HEK293 (cell line): ENCODE data around the gene COL5A1.
A peak's percentile ranks its signal among the peaks of the same experiment; 100 is the strongest.

Experiments
- CTCF ChIA-PET: fragments of 350-600 bp; formaldehyde crosslinking; extraction: SDS; loops from one replicate; lab custom pipeline; 2021; ENCODE audit warnings: antibody characterized with exemption; lab: Yijun Ruan, JAX
- POLR2A ChIA-PET: fragments of 300-600 bp; formaldehyde crosslinking; extraction: SDS; loops from one replicate; lab custom pipeline; 2020; ENCODE audit warnings: antibody characterized with exemption, inconsistent platforms; lab: Yijun Ruan, JAX
- H3K27ac ChIP-seq: fragments of 200-500 bp; sonication (Bioruptor generic); 2 replicates; pipeline ENCODE4 v1.5.1; 2014; ENCODE audit warnings: low read depth, low read length, control low read depth, inconsistent platforms; ENCODE audit errors: extremely low read depth
- H3K36me3 ChIP-seq, 2 experiments: fragments of 200-500 bp in 1 of 2; sonication (Bioruptor generic) in 1 of 2; 1 replicate in 1 of 2; 2 replicates in 1 of 2; pipeline ENCODE4 v1.5.1; 2014 to 2017; ENCODE audit warnings: inconsistent platforms in 2 of 2, low read length in 2 of 2; ENCODE audit not compliant: control insufficient read depth in 2 of 2, insufficient read depth in 1 of 2
- H3K4me1 ChIP-seq: fragments of 200-500 bp; sonication (Bioruptor generic); 2 replicates; pipeline ENCODE4 v1.5.1; 2014; ENCODE audit warnings: mild to moderate bottlenecking, low read length, inconsistent platforms; ENCODE audit not compliant: control insufficient read depth, insufficient read depth
- H3K4me3 ChIP-seq: 2 replicates; pipeline ENCODE4 v1.5.1; 2011; ENCODE audit warnings: low read depth, mild to moderate bottlenecking, control low read depth, low read length, moderate library complexity
- H3K9me3 ChIP-seq: fragments of 200-500 bp; sonication (Bioruptor generic); 2 replicates; pipeline ENCODE4 v1.5.1; 2014; ENCODE audit warnings: low read depth, low read length, inconsistent platforms; ENCODE audit not compliant: control insufficient read depth, insufficient read depth
- FEZF1 ChIP-seq: fragments of 450-650 bp; formaldehyde crosslinking; IDR thresholded peaks from 2 replicates; pipeline ENCODE4 v1.5.1; 2016; ENCODE audit warnings: missing biosample characterization, missing genetic modification characterization
- IKZF3 ChIP-seq: fragments of 450-650 bp; IDR thresholded peaks from 2 replicates; pipeline ENCODE4 v1.5.0; 2018; ENCODE audit warnings: missing biosample characterization, mild to moderate bottlenecking, missing genetic modification characterization, moderate library complexity
- KLF16 ChIP-seq: fragments of 450-650 bp; formaldehyde crosslinking; IDR thresholded peaks from 2 replicates; pipeline ENCODE4 v1.5.1; 2017; ENCODE audit warnings: missing biosample characterization, missing genetic modification characterization
- ZIC2 ChIP-seq: fragments of 450-650 bp; formaldehyde crosslinking; IDR thresholded peaks from 2 replicates; pipeline ENCODE4 v1.5.1; 2016; ENCODE audit warnings: missing biosample characterization, missing genetic modification characterization
- ZNF10 ChIP-seq: fragments of 450-650 bp; formaldehyde crosslinking; IDR thresholded peaks from 2 replicates; pipeline ENCODE4 v1.5.1; 2017; ENCODE audit warnings: missing biosample characterization, missing genetic modification characterization
- ZNF132 ChIP-seq: fragments of 450-650 bp; formaldehyde crosslinking; IDR thresholded peaks from 2 replicates; pipeline ENCODE4 v1.5.1; 2017; ENCODE audit warnings: missing biosample characterization, missing genetic modification characterization, borderline replicate concordance
- ZNF138 ChIP-seq: fragments of 450-650 bp; formaldehyde crosslinking; IDR thresholded peaks from 2 replicates; pipeline ENCODE4 v1.5.1; 2016; ENCODE audit warnings: missing biosample characterization, missing genetic modification characterization, borderline replicate concordance
- ZNF169 ChIP-seq: fragments of 450-650 bp; formaldehyde crosslinking; IDR thresholded peaks from 2 replicates; pipeline ENCODE4 v1.5.1; 2016; ENCODE audit warnings: missing biosample characterization, missing genetic modification characterization
- ZNF324 ChIP-seq: fragments of 450-650 bp; formaldehyde crosslinking; IDR thresholded peaks from 2 replicates; pipeline ENCODE4 v1.5.1; 2016; ENCODE audit warnings: missing biosample characterization, missing genetic modification characterization
- ZNF350 ChIP-seq: fragments of 450-650 bp; formaldehyde crosslinking; IDR thresholded peaks from 2 replicates; pipeline ENCODE4 v1.5.0; 2017; ENCODE audit warnings: missing biosample characterization, mild to moderate bottlenecking, missing genetic modification characterization
- ZNF391 ChIP-seq: fragments of 450-650 bp; formaldehyde crosslinking; IDR thresholded peaks from 2 replicates; pipeline ENCODE4 v1.5.1; 2016; ENCODE audit warnings: low read depth, missing biosample characterization, missing genetic modification characterization, borderline replicate concordance
- ZNF404 ChIP-seq: fragments of 450-650 bp; formaldehyde crosslinking; IDR thresholded peaks from 2 replicates; pipeline ENCODE4 v1.5.1; 2017; ENCODE audit warnings: missing biosample characterization, missing genetic modification characterization
- ZNF560 ChIP-seq: fragments of 450-650 bp; formaldehyde crosslinking; IDR thresholded peaks from 2 replicates; pipeline ENCODE4 v1.5.1; 2017; ENCODE audit warnings: missing biosample characterization, missing genetic modification characterization, borderline replicate concordance
- ZNF600 ChIP-seq: fragments of 450-650 bp; formaldehyde crosslinking; IDR thresholded peaks from 2 replicates; pipeline ENCODE4 v1.5.1; 2016; ENCODE audit warnings: missing biosample characterization, missing genetic modification characterization
- ZNF785 ChIP-seq: fragments of 450-650 bp; formaldehyde crosslinking; IDR thresholded peaks from 2 replicates; pipeline ENCODE4 v1.5.1; 2016; ENCODE audit warnings: missing biosample characterization, missing genetic modification characterization
- ZNF792 ChIP-seq: fragments of 450-650 bp; formaldehyde crosslinking; IDR thresholded peaks from 2 replicates; pipeline ENCODE4 v1.5.1; 2016; ENCODE audit warnings: missing biosample characterization, missing genetic modification characterization
- TF ChIP-seq, protein P1 (sequence below): fragments of 450-650 bp; formaldehyde crosslinking; IDR thresholded peaks from 2 replicates; pipeline ENCODE4 v1.5.1; 2016; ENCODE audit warnings: missing biosample characterization, missing genetic modification characterization

COL5A1 gene

GRCh38 chr9:134836406-134836970 is 194.9 kb downstream of the COL5A1 start:
- no peak overlapping the region for H3K4me3 ChIP-seq
- TF ChIP-seq ZNF350 (tag by site-specific recombination): no peak
- no peak for TF ChIP-seq ZNF600 (tag by site-specific recombination)
- no peak for TF ChIP-seq ZNF132 (tag by site-specific recombination)
- no peak for TF ChIP-seq ZNF792 (tag by site-specific recombination)
- no peak for TF ChIP-seq IKZF3 (tag by site-specific recombination)
- no peak for TF ChIP-seq ZNF391 (tag by site-specific recombination)
- TF ChIP-seq, all 188 proteins: peak for 0
- Histone ChIP-seq H3K36me3 (no peaks in the 10 kb centered on the region), H3K27ac (no peak overlapping the region), H3K9me3 (no peaks in the 10 kb centered on the region), H3K4me1 (no peaks in the 10 kb centered on the region)
- ChIA-PET POLR2A (no interaction called here), CTCF (interaction anchor here (0.7 to 0.9 kb wide), 2 partner anchors 14 to 35 kb away, joined by 3 read pairs; no protein-coding TSS in a partner anchor)

DNA sequence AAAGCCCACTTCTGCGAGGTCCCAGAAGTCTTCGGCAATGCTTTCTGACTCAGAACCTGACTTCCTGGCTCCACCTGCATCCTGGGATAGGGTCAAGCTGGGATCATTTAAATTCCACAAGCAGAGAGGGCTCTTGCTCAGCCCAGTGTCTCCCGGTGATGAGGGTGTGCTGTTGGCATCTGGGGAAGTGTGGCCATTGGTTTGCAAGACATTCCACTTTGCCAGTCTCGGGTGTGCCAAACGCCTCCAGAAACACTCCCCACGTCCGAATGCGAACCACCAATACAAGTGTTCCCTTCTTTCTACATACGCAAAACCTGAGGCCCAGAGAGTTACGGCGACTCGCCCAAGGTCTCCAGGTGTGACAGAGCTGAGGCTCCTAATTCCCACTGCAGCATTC is 195.9 kb downstream of the COL5A1 start:
- POLR2A ChIA-PET: no interaction called here
- CTCF ChIA-PET: interaction anchor here (0.7 to 1.3 kb wide), 4 partner anchors 15 to 575 kb away, joined by 3 to 4 read pairs (median 3); no protein-coding TSS in a partner anchor
- Histone ChIP-seq H3K4me1 (no peaks in the 10 kb centered on the region), H3K9me3 (no peaks in the 10 kb centered on the region), H3K27ac (no peak overlapping the region), H3K36me3 (no peaks in the 10 kb centered on the region), H3K4me3 (no peak overlapping the region)
- TF ChIP-seq, protein P1, sequence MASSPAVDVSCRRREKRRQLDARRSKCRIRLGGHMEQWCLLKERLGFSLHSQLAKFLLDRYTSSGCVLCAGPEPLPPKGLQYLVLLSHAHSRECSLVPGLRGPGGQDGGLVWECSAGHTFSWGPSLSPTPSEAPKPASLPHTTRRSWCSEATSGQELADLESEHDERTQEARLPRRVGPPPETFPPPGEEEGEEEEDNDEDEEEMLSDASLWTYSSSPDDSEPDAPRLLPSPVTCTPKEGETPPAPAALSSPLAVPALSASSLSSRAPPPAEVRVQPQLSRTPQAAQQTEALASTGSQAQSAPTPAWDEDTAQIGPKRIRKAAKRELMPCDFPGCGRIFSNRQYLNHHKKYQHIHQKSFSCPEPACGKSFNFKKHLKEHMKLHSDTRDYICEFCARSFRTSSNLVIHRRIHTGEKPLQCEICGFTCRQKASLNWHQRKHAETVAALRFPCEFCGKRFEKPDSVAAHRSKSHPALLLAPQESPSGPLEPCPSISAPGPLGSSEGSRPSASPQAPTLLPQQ (tag by site-specific recombination): no peak
- no peak for TF ChIP-seq ZNF10
- TF ChIP-seq ZNF138 (tag by site-specific recombination): no peak
- TF ChIP-seq ZNF785 (tag by site-specific recombination): no peak
- no peak for TF ChIP-seq FEZF1 (tag by site-specific recombination)
- TF ChIP-seq ZNF404 (tag by site-specific recombination): no peak
- TF ChIP-seq ZNF324 (tag by site-specific recombination): no peak

- CTCF ChIA-PET: interaction anchor here (0.6 kb wide), 1 partner anchor 980 kb away, joined by 3 read pairs; no protein-coding TSS in a partner anchor
These were observed 197.2 kb downstream of the COL5A1 start for GRCh38 chr9:134838651-134839454.

GRCh38 chr9:134839455-134840125 is 198.0 kb downstream of the COL5A1 start:
- CTCF ChIA-PET: interaction anchor here (1.1 to 1.2 kb wide), 2 partner anchors 61 to 401 kb away, joined by 3 to 4 read pairs; no protein-coding TSS in a partner anchor

More at GRCh38 chr9:134838651-134839454, 197.2 kb downstream of the COL5A1 start:
- H3K4me1 ChIP-seq: no peaks in the 10 kb centered on the region
- TF ChIP-seq ZNF169 (tag by site-specific recombination) (no peak), KLF16 (tag by site-specific recombination) (no peak)
- H3K9me3 ChIP-seq: no peaks in the 10 kb centered on the region
- H3K4me3 ChIP-seq: no peak overlapping the region
- H3K36me3 ChIP-seq: no peaks in the 10 kb centered on the region
- POLR2A ChIA-PET: no interaction called here
- H3K27ac ChIP-seq: no peak overlapping the region

More at GRCh38 chr9:134839455-134840125, 198.0 kb downstream of the COL5A1 start:
- no peak for TF ChIP-seq ZNF560 (tag by site-specific recombination)
- TF ChIP-seq ZIC2 (tag by site-specific recombination): 0 out of 2 replicates have a peak, but pooled peaks have one; percentile 13
- no peak overlapping the region for H3K27ac ChIP-seq
- H3K9me3 ChIP-seq: no peaks in the 10 kb centered on the region
- no peaks in the 10 kb centered on the region for H3K36me3 ChIP-seq
- POLR2A ChIA-PET: no interaction called here
- no peak overlapping the region for H3K4me3 ChIP-seq
- H3K4me1 ChIP-seq: no peaks in the 10 kb centered on the region
